Ishikawa (cell line): Measurements from ENCODE around the gene ZNF880.

Experiments used
- CEBPB ChIP-seq: IDR thresholded peaks from 2 replicates; pipeline ENCODE4 v1.6.1; 2012
- CREB1 ChIP-seq: IDR thresholded peaks from 2 replicates; pipeline ENCODE4 v1.6.1; 2012; ENCODE audit warnings: low read depth
- EGR1 ChIP-seq: IDR thresholded peaks from 2 replicates; pipeline ENCODE4 v1.6.1; 2012
- FOXM1 ChIP-seq: IDR thresholded peaks from 2 replicates; pipeline ENCODE4 v1.6.1; 2012; ENCODE audit warnings: low read depth, borderline replicate concordance
- MAX ChIP-seq: IDR thresholded peaks from 2 replicates; pipeline ENCODE4 v1.6.1; 2012
- NFIC ChIP-seq: IDR thresholded peaks from 2 replicates; pipeline ENCODE4 v1.6.1; 2012
- RAD21 ChIP-seq: IDR thresholded peaks from 2 replicates; pipeline ENCODE4 v1.6.1; 2012; ENCODE audit warnings: low read depth
- REST ChIP-seq: IDR thresholded peaks from 2 replicates; pipeline ENCODE4 v1.6.1; 2012; ENCODE audit warnings: low read depth, mild to moderate bottlenecking
- TAF1 ChIP-seq: IDR thresholded peaks from 2 replicates; pipeline ENCODE4 v1.6.1; 2012; ENCODE audit warnings: low read depth, mild to moderate bottlenecking
- TCF12 ChIP-seq: IDR thresholded peaks from 2 replicates; pipeline ENCODE4 v1.6.1; 2012; ENCODE audit warnings: low read depth
- TEAD4 ChIP-seq: IDR thresholded peaks from 2 replicates; pipeline ENCODE4 v1.6.1; 2012
- USF1 ChIP-seq: IDR thresholded peaks from 2 replicates; pipeline ENCODE4 v1.6.1; 2012
- YY1 ChIP-seq: IDR thresholded peaks from 2 replicates; pipeline ENCODE4 v1.6.1; 2012; ENCODE audit warnings: low read depth
- ZBTB7A ChIP-seq: IDR thresholded peaks from 2 replicates; pipeline ENCODE4 v1.6.1; 2012; ENCODE audit warnings: low read depth

ZNF880 gene

GRCh38 chr19:52369559-52370340 lies at the start of gene ZNF880:
Gene ZNF880, plus strand, starts transcription at chr19:52369923. Its CDS starts 43 bp downstream, at chr19:52369966.
- TF ChIP-seq CEBPB (no peak), MAX (no peak), USF1 (no peak), FOXM1 (no peak), YY1 (no peak)

DNA sequence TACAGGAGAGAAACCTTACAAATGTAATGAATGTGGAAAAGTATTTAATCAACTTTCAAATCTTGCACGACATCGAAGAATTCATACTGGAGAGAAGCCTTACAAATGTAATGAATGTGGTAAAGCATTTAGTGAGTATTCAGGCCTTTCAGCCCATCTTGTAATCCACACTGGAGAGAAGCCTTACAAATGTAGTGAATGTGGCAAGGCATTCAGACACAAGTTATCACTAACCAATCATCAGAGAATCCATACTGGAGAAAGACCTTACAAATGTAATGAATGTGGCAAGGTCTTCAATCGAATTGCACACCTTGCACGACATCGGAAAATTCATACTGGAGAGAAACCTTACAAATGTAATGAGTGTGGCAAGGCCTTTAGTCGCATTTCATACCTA lies 47.3 kb upstream of the ZNF880 start:
- TF ChIP-seq ZBTB7A (no peak), YY1 (no peak), TCF12 (no peak), REST (no peak), NFIC (no peak), CEBPB (no peak)

DNA sequence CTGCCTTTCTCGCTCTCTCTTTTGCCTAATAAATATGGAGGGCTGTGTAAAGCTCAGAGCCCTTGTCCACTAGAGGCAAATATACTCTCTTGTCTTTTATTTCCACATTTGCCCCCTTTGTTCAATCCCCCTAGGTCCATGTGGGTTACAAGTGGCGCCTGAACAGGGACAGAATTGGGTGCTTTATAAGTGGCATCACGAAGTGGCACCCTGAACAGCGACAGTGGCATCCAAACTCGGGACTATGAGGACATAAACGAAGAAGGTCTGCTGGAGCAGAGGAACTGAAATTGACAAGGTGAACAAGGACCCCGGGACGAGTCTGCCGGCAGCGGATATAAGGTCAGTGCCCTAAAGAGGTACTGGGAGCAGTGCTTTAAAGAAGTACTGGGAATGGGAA lies 38.0 kb upstream of the ZNF880 start:
- TF ChIP-seq MAX: no peak
- no peak for TF ChIP-seq ZBTB7A
- TF ChIP-seq TCF12: no peak
- no peak for TF ChIP-seq NFIC
- no peak for TF ChIP-seq RAD21
- TF ChIP-seq USF1: no peak

DNA sequence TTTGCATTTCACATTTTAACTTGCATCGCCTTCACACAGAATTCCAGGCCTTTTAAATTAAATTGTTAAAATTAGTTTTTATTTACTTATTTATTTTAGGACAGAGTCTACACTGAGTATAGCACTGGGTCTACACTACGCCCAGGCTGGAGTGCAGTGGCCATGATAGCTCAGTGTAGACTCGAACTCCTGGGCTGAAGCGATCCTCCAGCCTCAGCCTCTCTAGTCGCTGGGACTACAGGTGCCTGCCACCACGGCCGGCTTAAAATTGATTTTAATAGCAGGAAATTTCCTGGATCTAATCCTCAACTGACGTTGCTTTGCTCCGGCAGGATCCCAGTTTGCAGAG lies 34.0 kb upstream of the ZNF880 start:
- TF ChIP-seq EGR1 (no peak), TCF12 (no peak), CEBPB (no peak), USF1 (no peak), RAD21 (no peak), NFIC (no peak), MAX (no peak), TEAD4 (no peak), TAF1 (no peak), FOXM1 (no peak), ZBTB7A (no peak), YY1 (no peak), CREB1 (no peak)

- TF ChIP-seq REST (no peak), MAX (0 out of 2 replicates have a peak, but pooled peaks have one; percentile 18)
These were observed 33.5 kb upstream of the ZNF880 start, which contains the start of gene ZNF610 for GRCh38 chr19:52336117-52336790. Gene ZNF610, plus strand, starts transcription at chr19:52336243. Its CDS starts 12,930 bp downstream, at chr19:52349173.

DNA sequence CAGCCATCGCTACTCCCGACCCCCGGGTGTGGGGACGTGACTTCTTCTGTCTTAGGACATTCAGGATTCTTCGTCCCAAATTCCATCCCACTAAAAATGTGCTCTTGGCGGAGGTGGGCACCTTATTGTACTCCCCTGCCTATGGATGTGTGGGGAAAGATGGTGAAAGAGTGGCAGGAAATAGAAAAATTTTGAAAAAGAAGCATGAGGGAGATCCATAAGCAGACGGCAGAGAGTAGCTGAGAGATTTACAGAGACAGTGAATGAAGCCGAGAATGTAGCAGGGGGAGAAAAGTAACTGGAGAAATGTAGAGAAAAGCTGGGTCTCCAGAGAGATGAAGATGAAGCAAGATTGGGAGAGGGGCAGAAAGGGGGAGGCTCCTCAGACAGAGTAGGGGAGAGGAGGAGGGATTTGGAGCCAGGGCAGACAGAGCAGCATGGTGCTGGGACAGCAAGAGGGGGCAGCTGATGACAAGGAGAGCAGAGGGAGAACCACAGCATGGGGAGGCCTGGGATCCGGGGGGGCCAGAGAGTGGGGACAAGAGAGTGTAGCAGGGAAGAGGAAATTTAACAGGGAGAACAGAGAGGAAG lies 32.8 kb upstream of the ZNF880 start:
- TF ChIP-seq NFIC: no peak
